Measurements from ENCODE around the gene ATG7.
"Not testable (repeated sequence)": the region's sequence is repeated elsewhere in the genome, so short reads cannot be mapped to it uniquely, and the experiment has no call there.

Gene ATG7

GRCh38 chr3:11254876-11255275 lies 17.3 kb upstream of the ATG7 start:
- DNase-seq, result no peak

GRCh38 chr3:11255537-11255936 lies 16.7 kb upstream of the ATG7 start:
- DNase-seq, result not testable (repeated sequence)

DNA sequence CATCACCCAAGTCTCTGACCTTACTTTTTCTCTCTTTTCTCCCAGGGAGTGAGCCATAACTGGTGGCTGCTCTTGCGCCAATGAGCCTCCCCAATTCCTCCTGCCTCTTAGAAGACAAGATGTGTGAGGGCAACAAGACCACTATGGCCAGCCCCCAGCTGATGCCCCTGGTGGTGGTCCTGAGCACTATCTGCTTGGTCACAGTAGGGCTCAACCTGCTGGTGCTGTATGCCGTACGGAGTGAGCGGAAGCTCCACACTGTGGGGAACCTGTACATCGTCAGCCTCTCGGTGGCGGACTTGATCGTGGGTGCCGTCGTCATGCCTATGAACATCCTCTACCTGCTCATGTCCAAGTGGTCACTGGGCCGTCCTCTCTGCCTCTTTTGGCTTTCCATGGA lies 13.2 kb upstream of the ATG7 start:
- DNase-seq, result no peak

DNA sequence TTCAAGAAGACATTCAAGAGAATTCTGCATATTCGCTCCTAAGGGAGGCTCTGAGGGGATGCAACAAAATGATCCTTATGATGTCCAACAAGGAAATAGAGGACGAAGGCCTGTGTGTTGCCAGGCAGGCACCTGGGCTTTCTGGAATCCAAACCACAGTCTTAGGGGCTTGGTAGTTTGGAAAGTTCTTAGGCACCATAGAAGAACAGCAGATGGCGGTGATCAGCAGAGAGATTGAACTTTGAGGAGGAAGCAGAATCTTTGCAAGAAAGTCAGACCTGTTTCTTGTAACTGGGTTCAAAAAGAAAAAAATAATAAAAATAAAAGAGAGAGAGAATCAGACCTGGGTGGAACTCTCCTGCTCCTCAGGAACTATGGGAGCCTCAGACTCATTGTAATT lies 11.7 kb upstream of the ATG7 start:
- no peak for DNase-seq

- DNase-seq, result no peak
These were observed 3.2 kb upstream of the ATG7 start for GRCh38 chr3:11269007-11269406.

- DNase-seq, result no peak
These were observed 843 bp downstream of the ATG7 start for GRCh38 chr3:11272906-11273574.

GRCh38 chr3:11273891-11274291 lies 1.7 kb downstream of the ATG7 start:
- DNase-seq, result no peak

GRCh38 chr3:11274566-11275142 lies 2.5 kb downstream of the ATG7 start:
- no peak for DNase-seq

DNA sequence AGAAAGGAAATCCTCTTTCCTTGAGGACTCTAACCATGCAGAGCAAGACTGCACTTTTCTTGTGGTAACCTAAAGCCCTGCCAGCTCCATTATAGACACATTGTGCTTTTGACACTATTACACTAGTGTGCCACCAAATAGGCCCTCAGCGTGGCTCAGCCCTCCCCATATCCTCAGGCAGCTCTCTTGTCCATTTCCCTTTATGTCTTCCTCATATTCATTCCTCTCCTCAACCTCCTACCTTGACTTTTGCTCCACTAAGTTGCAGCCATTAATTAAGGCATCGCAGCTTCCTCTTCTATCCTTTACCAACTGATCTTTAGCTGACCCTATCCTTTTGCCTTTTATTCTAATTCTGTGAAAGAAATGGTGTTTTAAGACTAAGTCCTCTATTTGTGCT lies 3.7 kb downstream of the ATG7 start:
- DNase-seq, result no peak

- DNase-seq, result no peak
These were observed 4.7 kb downstream of the ATG7 start for GRCh38 chr3:11276901-11277300.

GRCh38 chr3:11282250-11283138 lies 10.3 kb downstream of the ATG7 start:
- DNase-seq, result peak; percentile 59

- no peak for DNase-seq
These were observed 10.9 kb downstream of the ATG7 start for GRCh38 chr3:11283139-11283475.

- no peak for DNase-seq
These were observed 11.8 kb downstream of the ATG7 start for GRCh38 chr3:11284011-11284410.

DNA sequence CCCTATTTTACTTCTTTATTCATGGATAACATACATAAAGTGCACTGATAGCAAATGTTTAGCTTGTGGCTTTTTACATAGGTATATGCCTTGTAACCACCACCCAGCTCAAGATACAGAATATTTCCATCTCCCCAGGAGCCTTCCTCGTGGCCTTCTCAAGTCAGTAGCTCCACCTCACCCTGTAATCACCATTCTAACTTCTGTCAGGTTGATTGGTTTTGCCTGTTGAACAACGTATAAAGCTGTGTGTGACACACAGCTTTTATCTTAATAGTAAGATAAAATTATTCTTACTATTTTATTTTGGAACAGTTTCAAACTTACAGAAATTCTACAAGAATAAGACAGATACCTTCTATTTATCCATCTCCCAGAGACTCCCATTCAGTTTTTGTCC lies 13.3 kb downstream of the ATG7 start:
- DNase-seq, result no peak

DNA sequence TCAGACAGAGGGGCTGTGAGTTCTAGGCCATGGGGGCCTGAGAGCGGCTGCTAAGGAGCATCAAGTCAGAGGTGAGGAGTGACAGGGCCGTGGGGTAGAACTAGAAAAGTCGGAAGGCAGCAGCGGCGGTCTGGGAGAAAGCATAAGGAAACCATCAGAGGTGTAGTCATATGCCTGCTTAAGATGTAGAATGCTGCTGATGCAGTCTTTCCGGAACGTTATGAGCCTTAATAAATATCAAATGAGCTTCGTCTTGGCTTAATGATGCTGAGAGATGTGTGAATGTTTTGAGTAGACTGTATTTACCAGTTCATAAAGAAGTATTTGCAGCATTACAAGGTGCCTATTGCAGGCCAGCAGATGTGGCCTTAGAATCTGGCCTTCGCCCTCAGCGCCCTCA lies 15.2 kb downstream of the ATG7 start:
- DNase-seq, result no peak

GRCh38 chr3:11288021-11288491 lies 15.9 kb downstream of the ATG7 start:
- DNase-seq, result no peak

GRCh38 chr3:11288786-11289637 lies 16.8 kb downstream of the ATG7 start:
- DNase-seq, result no peak

GRCh38 chr3:11289864-11290263 lies 17.7 kb downstream of the ATG7 start:
- no peak for DNase-seq

- DNase-seq, result no peak
These were observed 18.8 kb downstream of the ATG7 start for GRCh38 chr3:11290743-11291680.

DNA sequence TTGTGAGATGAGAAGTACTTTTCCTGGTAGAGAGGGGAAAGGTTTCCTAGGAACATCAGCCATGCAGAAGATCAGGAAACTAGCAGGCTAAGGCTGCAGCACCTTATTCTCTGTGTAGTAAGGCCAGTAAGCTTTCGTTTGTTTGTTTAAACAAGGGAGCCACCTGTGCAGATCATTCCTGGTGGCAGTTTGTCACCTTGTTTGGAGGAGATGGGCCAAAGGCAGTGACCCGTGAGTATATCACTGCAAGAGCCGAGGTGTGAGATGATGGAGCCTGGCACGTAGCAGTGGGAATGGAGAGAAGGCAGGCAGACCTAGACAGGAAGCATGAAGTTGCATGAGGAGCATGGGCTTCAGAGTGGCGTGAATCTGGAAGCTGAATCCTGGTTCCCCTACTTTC lies 19.6 kb downstream of the ATG7 start:
- no peak for DNase-seq

GRCh38 chr3:11297126-11297525 lies 24.9 kb downstream of the ATG7 start:
- DNase-seq, result no peak

- no peak for DNase-seq
These were observed 28.8 kb downstream of the ATG7 start for GRCh38 chr3:11300970-11301369.
